Activated naive CD4-positive, alpha-beta T cell treated with anti-CD3 and anti-CD28 coated beads, Interleukin-2, amount 50 U/mL, for 72 hours (primary cell): ENCODE measurements around the gene ZNF26. TPM values are rescaled to one million over a fixed set of nuclear protein-coding genes. Genes with fewer than 3 reads are reported as not detected.
A peak's percentile ranks its signal among the peaks of the same experiment; 100 is the strongest.
"Not testable (repeated sequence)": the region's sequence is repeated elsewhere in the genome, so short reads cannot be mapped to it uniquely, and the experiment has no call there.

Source experiments
- ATAC-seq, 2 donors: fragments of 150-1000 bp; cut with Tn5 transposase; 2 replicates each; pipeline ENCODE4 v1.10.0; 2021; ENCODE audit warnings: mild to moderate bottlenecking in 2 of 2, moderate library complexity in 2 of 2
- DNase-seq, 2 donors: peaks; one replicate each; pipeline ENCODE4 v3.0.0; 2021 to 2022; ENCODE audit warnings: low spot score in 2 of 2
- H3K27ac Mint-ChIP-seq, 2 donors: one replicate each; pipeline ENCODE4 v1.8.0; 2022; ENCODE audit warnings: mild to moderate bottlenecking in 2 of 2, mixed read lengths in 2 of 2
- H3K36me3 Mint-ChIP-seq, 2 donors: one replicate each; pipeline ENCODE4 v1.8.0; 2022; ENCODE audit warnings: mixed read lengths in 2 of 2
- H3K9me3 Mint-ChIP-seq, 2 donors: one replicate each; pipeline ENCODE4 v1.8.0; 2022; ENCODE audit warnings: mixed read lengths in 2 of 2
- total RNA-seq, 2 donors: library from RNA; stranded (reverse); gene quantifications; one replicate each; pipeline ENCODE4 v1.2.3, GENCODE V29; 2022

Gene ZNF26
- total RNA-seq, 2 donors from 2014 or later = 13.0 to 22.3 TPM

DNA sequence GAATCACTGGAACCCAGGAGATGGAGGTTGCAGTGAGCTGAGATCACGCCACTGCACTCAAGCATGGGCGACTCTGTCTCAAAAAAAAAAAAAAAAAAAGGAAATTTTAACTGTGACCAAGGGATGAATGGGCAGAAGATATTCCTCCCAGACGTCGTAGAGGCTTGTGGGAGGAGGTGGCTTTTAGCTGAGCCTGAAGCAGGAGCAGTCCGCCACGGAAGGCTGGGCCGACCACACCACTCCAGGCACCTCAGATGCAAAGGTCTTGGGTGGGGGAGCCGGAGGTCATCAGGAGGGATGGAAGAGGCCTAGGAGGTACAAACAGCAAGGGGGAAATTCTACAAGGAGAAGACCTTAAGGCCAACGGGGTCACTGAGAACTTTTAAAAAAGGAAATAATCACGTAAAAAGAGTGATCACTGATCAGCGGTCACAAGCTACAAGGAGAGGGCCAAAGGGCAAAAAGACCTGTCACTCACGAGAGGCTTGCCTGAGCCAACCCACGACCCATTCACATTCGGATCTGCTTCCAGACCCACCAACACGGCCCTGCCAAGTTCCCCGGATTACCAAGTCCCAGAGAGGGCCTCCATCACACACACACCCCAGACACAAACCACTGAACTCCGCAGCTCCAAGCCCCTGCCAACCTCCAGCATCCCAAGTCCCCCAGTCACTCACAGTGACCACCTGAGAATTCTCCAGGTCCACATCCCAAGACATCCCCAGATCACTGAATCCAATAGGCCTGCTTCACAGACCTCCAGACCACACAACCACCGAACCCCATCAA is 33.6 kb upstream of the ZNF26 start:
- peaks cover 4 to 30% of the 10 kb centered on the region in 2 donors for H3K9me3 Mint-ChIP-seq
- no peak for ATAC-seq
- H3K27ac Mint-ChIP-seq = no peak overlapping the region
- peaks cover 26 to 36% of the 10 kb centered on the region in 2 donors for H3K36me3 Mint-ChIP-seq
- no peak for DNase-seq

GRCh38 chr12:132953163-132953425 is 33.1 kb upstream of the ZNF26 start:
- H3K36me3 Mint-ChIP-seq = peaks cover 22 to 36% of the 10 kb centered on the region in 2 donors
- H3K9me3 Mint-ChIP-seq = peaks cover 4 to 28% of the 10 kb centered on the region in 2 donors
- no peak for ATAC-seq
- H3K27ac Mint-ChIP-seq = no peak overlapping the region
- no peak for DNase-seq

GRCh38 chr12:132953771-132954170 is 32.4 kb upstream of the ZNF26 start:
- Mint-ChIP-seq H3K9me3 (peaks cover 4 to 22% of the 10 kb centered on the region in 2 donors), H3K36me3 (peaks cover 17 to 39% of the 10 kb centered on the region in 2 donors), H3K27ac (no peak overlapping the region)
- DNase-seq (no peak), ATAC-seq (no peak)

DNA sequence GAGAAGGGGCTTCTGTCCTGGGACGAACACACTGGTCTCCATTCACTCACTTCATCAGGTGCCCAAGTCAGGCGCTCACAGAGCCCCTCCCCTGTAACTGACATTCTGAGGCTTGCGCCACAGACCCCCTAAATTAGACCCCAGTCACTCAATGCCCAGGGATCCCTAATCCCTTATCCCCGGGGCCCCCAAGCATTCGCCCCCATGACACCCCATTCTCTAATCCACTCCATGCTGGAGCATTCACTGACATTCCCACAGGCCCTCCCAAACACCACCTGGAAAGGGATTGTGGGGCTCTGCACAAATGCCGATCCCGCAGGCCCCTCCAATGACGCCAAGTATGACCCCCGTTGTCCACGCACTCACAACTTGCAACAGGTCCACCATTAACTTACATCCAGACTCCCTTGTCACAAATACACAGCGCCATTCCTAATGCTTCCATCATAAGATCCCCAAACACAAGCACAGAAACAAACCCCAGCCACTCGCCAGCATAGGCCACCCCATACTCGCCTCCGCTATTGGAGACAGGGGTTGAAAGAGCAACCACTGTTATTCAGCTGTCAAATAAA is 31.6 kb upstream of the ZNF26 start:
- Mint-ChIP-seq H3K36me3 (peaks cover 12 to 47% of the 10 kb centered on the region in 2 donors), H3K27ac (peak overlapping the region; percentile 58 to 91), H3K9me3 (peaks cover 1 to 18% of the 10 kb centered on the region in 2 donors)
- DNase-seq (no peak), ATAC-seq (no peak)

- Mint-ChIP-seq H3K36me3 (peaks cover 11 to 51% of the 10 kb centered on the region in 2 donors), H3K9me3 (peaks cover 0 to 20% of the 10 kb centered on the region in 2 donors), H3K27ac (peak overlapping the region; percentile 58 to 91)
- ATAC-seq (peak; percentile 50 to 59), DNase-seq (peak in 1 of 2 donors; percentile 20)
These were observed 30.8 kb upstream of the ZNF26 start for GRCh38 chr12:132955094-132956010.

DNA sequence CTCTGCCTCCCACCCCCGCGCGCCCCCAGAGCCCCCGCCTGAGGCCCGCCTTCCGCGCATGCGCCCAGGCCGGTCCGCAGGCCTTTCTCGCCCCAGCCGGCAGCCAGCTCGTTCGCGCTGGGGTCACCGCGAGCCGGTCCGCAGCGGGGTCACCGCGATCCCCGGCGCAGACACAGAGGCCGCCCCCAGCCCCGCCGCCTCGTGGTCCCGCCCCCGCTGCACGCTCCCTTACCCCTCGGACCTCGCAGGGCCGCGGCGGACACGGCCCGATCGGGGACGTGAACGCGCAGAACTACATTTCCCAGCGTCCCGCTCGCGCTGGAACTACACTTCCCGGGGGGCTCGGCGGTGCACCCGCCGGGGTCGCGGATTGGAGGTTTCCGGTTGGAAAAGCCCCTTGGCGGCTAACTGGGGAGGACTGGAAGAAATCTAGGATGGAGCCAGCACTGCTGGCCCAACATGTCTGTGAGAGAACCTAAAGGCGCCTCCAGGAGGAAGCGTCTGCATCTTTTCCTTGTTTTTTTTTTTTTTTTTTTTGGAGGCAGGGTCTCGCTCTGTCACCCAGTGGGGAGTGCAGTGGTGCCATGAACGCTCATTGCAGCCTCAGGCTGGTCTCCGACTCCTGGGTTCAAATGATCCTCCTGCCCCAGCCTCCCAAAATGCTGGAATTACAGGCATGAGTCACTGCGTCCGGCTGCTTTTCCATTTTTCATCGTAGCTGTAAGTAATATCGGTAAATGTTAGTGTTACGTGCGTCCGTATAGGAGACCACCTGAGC is 30.0 kb upstream of the ZNF26 start, which contains the start of gene ZNF605:
Gene ZNF605 (minus strand): TSS at position 296 of the 778 bp plus-strand sequence. CDS start 10,671 bp downstream, outside the sequence.
- peak within 1 kb of the TSS; percentile 81 to 91 for H3K27ac Mint-ChIP-seq
- H3K36me3 Mint-ChIP-seq = peaks cover 11 to 51% of the 10 kb centered on the region in 2 donors
- ATAC-seq (peak; percentile 88 to 95), DNase-seq (peak; percentile 82 to 84)
- peaks cover 0 to 20% of the 10 kb centered on the region in 2 donors for H3K9me3 Mint-ChIP-seq

- H3K27ac Mint-ChIP-seq, ATAC-seq, DNase-seq: not testable (repeated sequence)
- Mint-ChIP-seq H3K36me3 (peaks cover 23 to 41% of the 10 kb centered on the region in 2 donors), H3K9me3 (peaks cover 14 to 19% of the 10 kb centered on the region in 2 donors)
These were observed 24.4 kb upstream of the ZNF26 start for GRCh38 chr12:132961790-132962189.

DNA sequence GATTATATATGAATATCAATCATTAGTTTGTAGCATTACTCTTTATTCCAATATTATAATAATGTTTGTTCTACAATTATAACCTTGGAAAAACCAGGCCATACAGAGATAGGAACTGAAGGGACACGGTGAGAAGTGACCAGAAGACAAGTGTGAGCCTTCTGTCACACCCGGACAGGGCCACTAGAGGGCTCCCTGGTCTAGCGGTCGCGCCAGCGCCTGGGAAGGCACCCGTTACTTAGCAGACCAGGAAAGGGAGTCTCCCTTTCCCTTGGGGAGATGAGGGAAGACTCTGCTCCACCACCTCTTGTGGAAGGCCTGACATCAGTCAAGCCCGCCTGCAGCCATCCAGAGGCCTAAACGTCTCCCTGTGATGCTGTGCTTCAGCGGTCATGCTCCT is 22.2 kb upstream of the ZNF26 start:
- H3K27ac Mint-ChIP-seq, DNase-seq, ATAC-seq: not testable (repeated sequence)
- Mint-ChIP-seq H3K36me3 (peaks cover 23 to 45% of the 10 kb centered on the region in 2 donors), H3K9me3 (peaks cover 14 to 18% of the 10 kb centered on the region in 2 donors)

- DNase-seq = no peak
- peak overlapping the region in 1 of 2 donors; percentile 19 for H3K27ac Mint-ChIP-seq
- H3K9me3 Mint-ChIP-seq = peaks cover 14 to 19% of the 10 kb centered on the region in 2 donors
- H3K36me3 Mint-ChIP-seq = peaks cover 23 to 43% of the 10 kb centered on the region in 2 donors
- no peak for ATAC-seq
These were observed 20.4 kb upstream of the ZNF26 start for GRCh38 chr12:132965796-132966195.

DNA sequence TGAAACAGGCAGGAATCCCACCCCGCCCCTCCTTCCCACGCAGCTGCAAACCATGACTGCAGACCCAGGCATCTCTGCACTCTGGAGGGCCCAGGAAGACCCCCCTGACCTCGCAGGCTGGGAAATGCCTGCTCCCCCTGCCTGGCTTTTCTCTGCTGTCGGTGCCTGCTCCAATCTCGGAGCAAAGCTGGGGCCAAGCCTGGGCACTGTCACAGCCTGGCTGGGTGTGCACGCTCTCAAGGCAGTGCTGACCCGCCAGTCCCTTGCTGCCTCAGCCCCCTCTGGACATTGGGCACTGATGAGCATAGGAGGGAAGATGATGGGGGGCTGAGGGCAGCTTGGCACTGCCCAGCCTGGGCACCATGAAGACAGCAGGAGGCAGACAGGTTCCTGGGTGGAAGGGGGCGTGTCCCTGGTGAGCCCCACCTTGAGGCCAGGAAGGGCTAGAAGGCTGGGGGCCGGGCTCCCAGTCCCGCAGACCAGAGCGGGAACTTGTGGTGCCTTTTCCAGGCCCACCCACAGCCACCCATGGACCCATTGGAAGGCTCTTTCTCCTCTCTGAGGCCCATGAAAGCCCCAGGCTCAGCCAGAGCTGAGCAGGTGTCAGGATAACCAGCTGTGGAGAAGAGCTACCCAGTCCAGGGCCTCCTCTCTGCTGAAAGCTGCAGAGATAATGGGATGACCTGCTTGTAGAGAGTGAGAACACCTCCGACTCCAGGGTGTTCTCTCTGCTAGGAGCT is 19.3 kb upstream of the ZNF26 start:
- Mint-ChIP-seq H3K36me3 (peaks cover 23 to 43% of the 10 kb centered on the region in 2 donors), H3K27ac (no peak overlapping the region), H3K9me3 (peaks cover 14 to 19% of the 10 kb centered on the region in 2 donors)
- ATAC-seq (no peak), DNase-seq (no peak)

- peaks cover 18 to 27% of the 10 kb centered on the region in 2 donors for H3K9me3 Mint-ChIP-seq
These were observed 18.4 kb upstream of the ZNF26 start for GRCh38 chr12:132967736-132968135.

DNA sequence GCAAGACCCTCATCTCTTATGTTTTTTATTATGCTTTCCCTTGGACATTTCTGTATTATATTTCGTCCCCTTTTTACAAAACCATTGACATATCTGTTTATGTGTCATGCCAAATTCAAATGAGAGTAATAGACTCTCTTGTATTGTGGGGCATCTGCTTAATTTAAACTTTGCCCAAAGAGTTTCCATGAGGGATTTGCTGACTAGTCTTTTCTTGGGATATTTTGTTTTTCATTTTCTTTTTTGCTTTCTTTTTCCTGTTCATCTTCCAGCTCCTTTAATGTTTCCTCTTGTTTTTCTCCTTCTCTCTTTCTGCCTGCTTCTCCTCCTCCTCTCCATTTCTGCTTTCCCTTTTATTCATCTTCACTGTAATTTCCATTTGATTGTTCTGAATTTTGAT is 13.8 kb upstream of the ZNF26 start:
- Mint-ChIP-seq H3K9me3 (peaks cover 17 to 42% of the 10 kb centered on the region in 2 donors), H3K27ac (peak overlapping the region in 1 of 2 donors; percentile 70), H3K36me3 (peaks cover 13 to 50% of the 10 kb centered on the region in 2 donors)
- DNase-seq = no peak
- ATAC-seq = no peak

More at GRCh38 chr12:132967736-132968135, 18.4 kb upstream of the ZNF26 start:
- ATAC-seq (no peak), DNase-seq (no peak)
- Mint-ChIP-seq H3K36me3 (peaks cover 29 to 51% of the 10 kb centered on the region in 2 donors), H3K27ac (no peak overlapping the region)

DNA sequence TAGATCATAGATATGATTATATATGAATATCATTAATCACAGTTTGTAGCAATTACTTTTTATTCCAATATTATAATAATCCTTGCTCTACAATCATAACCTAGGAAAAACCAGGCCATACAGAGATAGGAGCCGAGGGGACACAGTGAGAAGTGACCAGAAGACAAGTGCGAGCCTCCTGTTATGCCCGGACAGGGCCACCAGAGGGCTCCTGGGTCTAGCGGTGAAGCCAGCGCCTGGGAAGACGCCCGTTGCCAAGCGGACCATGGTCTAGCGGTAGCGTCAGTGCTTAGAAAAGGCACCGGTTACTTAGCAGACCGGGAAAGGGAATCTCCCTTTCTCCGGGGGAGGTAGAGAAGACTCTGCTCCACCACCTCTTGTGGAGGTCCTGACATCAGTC is 9.3 kb upstream of the ZNF26 start:
- Mint-ChIP-seq H3K9me3 (peaks cover 25 to 59% of the 10 kb centered on the region in 2 donors), H3K36me3 (peaks cover 13 to 57% of the 10 kb centered on the region in 2 donors)
- ATAC-seq, H3K27ac Mint-ChIP-seq: not testable (repeated sequence)
- DNase-seq = peak in 1 of 2 donors; percentile 42

DNA sequence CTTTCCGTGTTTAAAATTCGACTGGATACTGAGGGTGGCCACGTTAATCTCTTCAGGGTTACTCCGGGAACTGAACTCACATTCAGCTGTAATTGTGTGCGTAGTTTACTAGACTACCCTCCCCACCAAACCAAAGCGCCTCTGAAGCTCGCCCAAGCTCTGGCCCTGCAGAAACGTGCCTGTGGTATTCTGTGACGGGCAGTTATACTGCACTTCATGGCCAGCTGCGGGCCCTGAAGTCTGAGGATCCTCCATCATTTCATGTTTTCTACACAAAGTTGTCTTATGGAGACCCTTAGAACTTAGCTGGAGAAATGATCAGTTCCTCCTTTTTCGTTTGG is 688 bp downstream of the ZNF26 start:
- H3K27ac Mint-ChIP-seq = peak overlapping the region; percentile 84 to 94
- H3K9me3 Mint-ChIP-seq = peaks cover 24 to 32% of the 10 kb centered on the region in 2 donors
- H3K36me3 Mint-ChIP-seq = peaks cover 50 to 72% of the 10 kb centered on the region in 2 donors
- no peak for DNase-seq
- no peak for ATAC-seq

DNA sequence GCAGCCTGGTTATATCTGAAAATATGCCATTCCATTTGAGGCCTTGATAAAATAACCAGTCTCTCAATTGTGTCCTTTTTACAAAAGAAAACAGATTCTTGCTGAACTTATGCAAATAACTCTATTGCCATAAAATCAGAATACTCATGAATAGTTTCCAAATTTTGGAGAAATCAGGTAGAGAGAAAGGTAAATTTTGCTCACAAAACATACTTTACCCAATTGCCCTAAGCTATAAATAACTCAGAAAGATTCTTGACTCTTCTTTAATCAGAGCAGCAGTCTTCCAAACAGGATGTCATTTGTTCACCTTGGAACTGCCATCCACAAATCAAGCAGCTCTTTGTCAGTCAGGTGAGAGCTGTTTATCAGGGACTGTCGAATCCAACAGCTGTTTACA is 12.6 kb downstream of the ZNF26 start:
- DNase-seq (no peak), ATAC-seq (no peak)
- peaks cover 38 to 41% of the 10 kb centered on the region in 2 donors for H3K9me3 Mint-ChIP-seq
- no peak overlapping the region for H3K27ac Mint-ChIP-seq
- H3K36me3 Mint-ChIP-seq = peaks cover 72 to 82% of the 10 kb centered on the region in 2 donors
